CD14-positive monocyte (primary cell): ENCODE results near the gene DRC7. TPM values are rescaled to one million over a fixed set of nuclear protein-coding genes. Genes with fewer than 3 reads are reported as not detected.

Experiments
- DNase-seq, 3 donors: peaks; one replicate each; pipeline ENCODE4 v3.0.0-alpha.2; 2011 to 2022
- H2AFZ ChIP-seq: 2 replicates; pipeline ENCODE4 v1.6.0; 2012; ENCODE audit warnings: mild to moderate bottlenecking, low read depth, low read length, inconsistent platforms; ENCODE audit not compliant: insufficient read depth, poor library complexity, severe bottlenecking
- H3K27ac ChIP-seq, 2 donors: 1 replicate in 1 of 2; 2 replicates in 1 of 2; pipeline ENCODE4 v1.5.1; 2012 to 2013; ENCODE audit warnings: low read length in 2 of 2, control low read depth in 1 of 2, inconsistent platforms in 1 of 2, low read depth in 1 of 2, mild to moderate bottlenecking in 1 of 2
- H3K27me3 ChIP-seq, 2 donors: one replicate each; pipeline versions ENCODE4 v1.6.0 to v1.6.1; 2011 to 2013; ENCODE audit warnings: low read length in 2 of 2; ENCODE audit not compliant: control insufficient read depth in 2 of 2, insufficient read depth in 2 of 2
- H3K36me3 ChIP-seq, 2 donors: replicated peaks in 1 of 2; 1 replicate in 1 of 2; 2 replicates in 1 of 2; pipeline versions ENCODE4 v1.5.1 to v1.6.1; 2012 to 2013; ENCODE audit warnings: low read length in 2 of 2, control low read depth in 1 of 2, inconsistent platforms in 1 of 2, mild to moderate bottlenecking in 1 of 2; ENCODE audit not compliant: insufficient read depth in 2 of 2, control insufficient read depth in 1 of 2
- H3K4me1 ChIP-seq, 2 donors: 1 replicate in 1 of 2; 2 replicates in 1 of 2; pipeline versions ENCODE4 v1.5.1 to v1.6.1; 2012 to 2013; ENCODE audit warnings: low read length in 2 of 2, control low read depth in 1 of 2, inconsistent platforms in 1 of 2, mild to moderate bottlenecking in 1 of 2, moderate library complexity in 1 of 2; ENCODE audit not compliant: insufficient read depth in 2 of 2, control insufficient read depth in 1 of 2
- H3K4me2 ChIP-seq: replicated peaks from 2 replicates; pipeline ENCODE3; 2012; ENCODE audit warnings: low read length, moderate library complexity, mild to moderate bottlenecking; ENCODE audit not compliant: poor library complexity, severe bottlenecking; ENCODE audit errors: extremely low read depth
- H3K4me3 ChIP-seq, 3 experiments: fragments of 200-600 bp in 1 of 3; sonication (generic) in 1 of 3; replicated peaks in 1 of 3; 1 replicate in 2 of 3; 2 replicates in 1 of 3; pipeline ENCODE4 v1.5.1; 2011 to 2013; ENCODE audit warnings: low read length in 3 of 3, mild to moderate bottlenecking in 3 of 3, control low read depth in 2 of 3, low read depth in 2 of 3, inconsistent platforms in 1 of 3, moderate library complexity in 1 of 3
- H3K79me2 ChIP-seq: 2 replicates; pipeline ENCODE4 v1.6.0; 2012; ENCODE audit warnings: mild to moderate bottlenecking, control low read depth, inconsistent platforms, low read length, moderate library complexity; ENCODE audit not compliant: insufficient read depth
- H3K9ac ChIP-seq: 2 replicates; pipeline ENCODE4 v1.6.0; 2017; ENCODE audit warnings: low read length, mild to moderate bottlenecking; ENCODE audit not compliant: insufficient read depth, poor library complexity, severe bottlenecking
- H3K9me3 ChIP-seq, 2 donors: replicated peaks in 1 of 2; 1 replicate in 1 of 2; 2 replicates in 1 of 2; pipeline versions ENCODE4 v1.5.1 to v1.6.1; 2012 to 2013; ENCODE audit warnings: low read length in 2 of 2, control low read depth in 1 of 2; ENCODE audit not compliant: control insufficient read depth in 1 of 2, insufficient read depth in 1 of 2
- H4K20me1 ChIP-seq: 2 replicates; pipeline ENCODE4 v1.6.0; 2012; ENCODE audit warnings: mild to moderate bottlenecking, low read length, control low read depth, moderate library complexity; ENCODE audit not compliant: insufficient read depth
- H3K27ac Mint-ChIP-seq, 7 donors: one replicate each; pipeline ENCODE4 v1.8.0; 2020; ENCODE audit warnings: mild to moderate bottlenecking in 7 of 7, mixed read lengths in 7 of 7, moderate library complexity in 6 of 7, inconsistent platforms in 2 of 7
- H3K27me3 Mint-ChIP-seq, 3 donors: one replicate each; pipeline ENCODE4 v1.8.0; 2021 to 2022; ENCODE audit warnings: low read depth in 3 of 3, mild to moderate bottlenecking in 3 of 3, mixed read lengths in 3 of 3, moderate library complexity in 3 of 3, inconsistent platforms in 1 of 3
- H3K36me3 Mint-ChIP-seq, 2 donors: one replicate each; pipeline ENCODE4 v1.8.0; 2020; ENCODE audit warnings: mixed read lengths in 2 of 2, inconsistent platforms in 1 of 2, mild to moderate bottlenecking in 1 of 2
- H3K4me1 Mint-ChIP-seq: one replicate; pipeline ENCODE4 v1.8.0; 2020; ENCODE audit warnings: mild to moderate bottlenecking, mixed read lengths
- H3K4me3 Mint-ChIP-seq, 2 donors: one replicate each; pipeline ENCODE4 v1.8.0; 2020; ENCODE audit warnings: mild to moderate bottlenecking in 2 of 2, mixed read lengths in 2 of 2, moderate library complexity in 1 of 2
- H3K9me3 Mint-ChIP-seq, 7 donors: one replicate each; pipeline ENCODE4 v1.8.0; 2020 to 2022; ENCODE audit warnings: mixed read lengths in 7 of 7, mild to moderate bottlenecking in 6 of 7, moderate library complexity in 6 of 7, inconsistent platforms in 2 of 7
- CTCF ChIP-seq: fragments of 200-600 bp; IDR thresholded peaks from one replicate; pipeline ENCODE4 v1.8.0; 2022; ENCODE audit warnings: antibody characterized with exemption, mild to moderate bottlenecking
- WGBS: methylation state at CpG from one replicate; pipeline ENCODE4 v1.1.5; 2013; ENCODE audit warnings: missing lambda C conversion rate; ENCODE audit not compliant: insufficient coverage; 5-methylcytosine and 5-hydroxymethylcytosine counted together
- intact Hi-C, 2 donors: fragments of 100-400 bp; cut with micrococcal nuclease; formaldehyde crosslinking; loops; one replicate each; pipeline versions ENCODE4 v1.15.0 to v1.15.1; 2023
- polyA plus RNA-seq, 3 donors: library from polyadenylated mRNA; depleted of rRNA in 1 of 3; unstranded in 2 of 3; stranded (reverse) in 1 of 3; fragments of 300-500 nt in 2 of 3; fragments of >200 nt in 1 of 3; fragmentation: Illumina TruSeq in 2 of 3; gene quantifications; 1 replicate in 2 of 3; 2 replicates in 1 of 3; pipeline ENCODE4 v1.2.3, GENCODE V29; 2012 to 2021

Gene DRC7
- polyA plus RNA-seq, 3 donors, result 0.11 to 0.41 TPM; not detected in 1

GRCh38 chr16:57723170-57723569, 28.6 kb downstream of the DRC7 start:
- peaks cover 0 to 9% (median 6%) of the 10 kb centered on the region in 3 donors for H3K27me3 Mint-ChIP-seq
- Histone ChIP-seq H3K4me3 (no peak overlapping the region), H3K36me3 (no peaks in the 10 kb centered on the region), H3K79me2 (no peaks in the 10 kb centered on the region), H4K20me1 (no peaks in the 10 kb centered on the region), H3K9me3 (no peaks in the 10 kb centered on the region), H2AFZ (no peak overlapping the region), H3K4me1 (no peaks in the 10 kb centered on the region), H3K9ac (no peak overlapping the region), H3K4me2 (no peak overlapping the region), H3K27ac (no peak overlapping the region), H3K27me3 (no peaks in the 10 kb centered on the region)
- WGBS, result 80% methylated on average over 5 of the region's 7 CpGs
- intact Hi-C loops, result loop anchor here (5.0 kb wide), 3 partner anchors 61 to 146 kb away; no protein-coding TSS in a partner anchor
- no peak for TF ChIP-seq CTCF
- no peaks in the 10 kb centered on the region for H3K9me3 Mint-ChIP-seq
- H3K4me3 Mint-ChIP-seq, result no peak overlapping the region
- H3K36me3 Mint-ChIP-seq, result no peaks in the 10 kb centered on the region
- DNase-seq, result no peak
- H3K27ac Mint-ChIP-seq, result peak overlapping the region in 1 of 7 donors; percentile 58
- H3K4me1 Mint-ChIP-seq, result peaks cover 7% of the 10 kb centered on the region

- H3K27me3 Mint-ChIP-seq, result peaks cover 0 to 8% (median 5%) of the 10 kb centered on the region in 3 donors
- no peak overlapping the region for H3K9ac ChIP-seq
- peaks cover 0 to 3% (median 0%) of the 10 kb centered on the region in 7 donors for H3K9me3 Mint-ChIP-seq
- no peaks in the 10 kb centered on the region for H3K79me2 ChIP-seq
- H3K27ac ChIP-seq, result no peak overlapping the region
- no peak for TF ChIP-seq CTCF
- no peaks in the 10 kb centered on the region for H3K36me3 ChIP-seq
- no peaks in the 10 kb centered on the region for H4K20me1 ChIP-seq
- no peaks in the 10 kb centered on the region for H3K36me3 Mint-ChIP-seq
- WGBS, result 91% methylated on average over 11 of the region's 15 CpGs
- H3K4me1 Mint-ChIP-seq, result peaks cover 7% of the 10 kb centered on the region
- H2AFZ ChIP-seq, result no peak overlapping the region
- no peaks in the 10 kb centered on the region for H3K4me1 ChIP-seq
- no peak for DNase-seq
- H3K4me2 ChIP-seq, result no peak overlapping the region
- H3K4me3 Mint-ChIP-seq, result no peak overlapping the region
- H3K27ac Mint-ChIP-seq, result no peak overlapping the region
- no peaks in the 10 kb centered on the region for H3K27me3 ChIP-seq
- intact Hi-C loops, result loop anchor here (5.0 kb wide), 3 partner anchors 62 to 147 kb away; no protein-coding TSS in a partner anchor
- H3K4me3 ChIP-seq, result no peak overlapping the region
- H3K9me3 ChIP-seq, result no peaks in the 10 kb centered on the region
Observed at GRCh38 chr16:57724531-57724930, 29.9 kb downstream of the DRC7 start.
